ENCODE measurements around the gene KITLG. TPM values are rescaled to one million over a fixed set of nuclear protein-coding genes. Genes with fewer than 3 reads are reported as not detected.

Gene KITLG
- total and polyA plus RNA-seq, 2 of the 8 experiments (the other 6 are each of a cell fraction or from before 2014, with no cell fraction given) = 1.3 to 7.8 TPM

GRCh38 chr12:88577537-88577936 is 2.7 kb downstream of the KITLG start:
- WGBS, 2 experiments (ENCODE audit: extremely low coverage in 1 of 2, insufficient coverage in 1 of 2, insufficient read length in 1 of 2, insufficient replicate concordance in 2 of 2, low coverage in 1 of 2, low lambda C conversion rate in 2 of 2, missing lambda C conversion rate in 1 of 2) = 89% methylated on average over 1 of the region's 1 CpG; no CpG with 5 or more reads in 1 of the 2 experiments
- POLR2A ChIA-PET (ENCODE audit: partially characterized antibody) = interaction anchor here (1.4 kb wide), 1 partner anchor 18 kb away, joined by 3 read pairs; no protein-coding TSS in a partner anchor
- H2BK15ac ChIP-seq (ENCODE audit: low read length) = no peak overlapping the region

More at GRCh38 chr12:88577537-88577936, 2.7 kb downstream of the KITLG start:
- Histone ChIP-seq H4K8ac (ENCODE audit: extremely low read depth, insufficient read depth, low read length) (no peak overlapping the region), H3K23ac (ENCODE audit: insufficient read length) (no peak overlapping the region), H3K56ac (replicated peaks; ENCODE audit: insufficient read length, low read depth, low read length) (no peak overlapping the region), H4K91ac (replicated peaks; ENCODE audit: insufficient read length, low read length) (no peak overlapping the region), H3K27me3 (replicated peaks in 1 of 4; ENCODE audit: control insufficient read depth in 3 of 4, extremely low read depth in 1 of 4, insufficient read depth in 3 of 4, low read length in 3 of 4) (peaks cover 0 to 2% (median 0%) of the 10 kb centered on the region in 4 experiments; a peak in 1 of 7 replicates), H2BK20ac (ENCODE audit: low read length) (no peak overlapping the region), H3K79me1 (ENCODE audit: low read depth, low read length) (no peaks in the 10 kb centered on the region), H3K14ac (ENCODE audit: insufficient read length) (no peak overlapping the region), H2BK5ac (ENCODE audit: low read depth, low read length) (no peak overlapping the region), H3K4ac (replicated peaks; ENCODE audit: insufficient read length, low read depth, low read length) (no peak overlapping the region), H2BK12ac (ENCODE audit: low read depth, low read length) (no peak overlapping the region), H2AFZ (ENCODE audit: low read length) (no peak overlapping the region), H2BK120ac (replicated peaks; ENCODE audit: low read depth, low read length) (no peak overlapping the region), H3K9me3 (ENCODE audit: insufficient read depth in 2 of 2, low read depth in 1 of 2, low read length in 1 of 2) (no peaks in the 10 kb centered on the region), H3K4me3 (ENCODE audit: extremely low read depth in 1 of 4, insufficient read depth in 2 of 4, low read depth in 3 of 4, low read length in 4 of 4) (no peak overlapping the region), H3K18ac (ENCODE audit: extremely low read depth, low read length) (no peak overlapping the region), H3K36me3 (ENCODE audit: control insufficient read depth in 2 of 4, insufficient read depth in 4 of 4, low read length in 3 of 4) (no peaks in the 10 kb centered on the region), H3K23me2 (ENCODE audit: low read depth, low read length) (peaks cover 14% of the 10 kb centered on the region), H3K27ac (ENCODE audit: low read depth, low read length) (no peak overlapping the region), H3K79me2 (ENCODE audit: control insufficient read depth in 1 of 2, insufficient read depth in 2 of 2, low read length in 2 of 2) (peaks cover 0 to 7% of the 10 kb centered on the region in 2 experiments; a peak in 1 of 4 replicates), H3K9ac (replicated peaks in 1 of 4; ENCODE audit: extremely low read depth in 1 of 4, low read depth in 3 of 4, low read length in 3 of 4) (no peak overlapping the region), H4K5ac (ENCODE audit: insufficient read length, low read depth, low read length) (no peak overlapping the region), H2AK5ac (ENCODE audit: low read depth, low read length) (no peak overlapping the region), H3K4me1 (replicated peaks in 1 of 4; ENCODE audit: control insufficient read depth in 3 of 4, insufficient read depth in 4 of 4, low read length in 3 of 4) (peaks cover 2 to 15% (median 7%) of the 10 kb centered on the region in 4 experiments; a peak in 3 of 7 replicates), H4K20me1 (replicated peaks in 1 of 2; ENCODE audit: control insufficient read depth in 1 of 2, insufficient read depth in 2 of 2, low read length in 2 of 2) (no peaks in the 10 kb centered on the region), H3K4me2 (ENCODE audit: insufficient read depth in 1 of 2, low read depth in 2 of 2, low read length in 2 of 2) (no peak overlapping the region; a peak in 1 of 4 replicates)
- FAIRE-seq (peak; percentile 48), DNase-seq (ENCODE audit: low read depth in 1 of 2, low spot score in 2 of 2) (no peak)
- CTCF ChIA-PET (ENCODE audit: partially characterized antibody) = interaction anchor here (0.7 to 3.2 kb wide), 8 partner anchors 9 to 416 kb away, joined by 3 to 14 read pairs (median 5); no protein-coding TSS in a partner anchor
- TF ChIP-seq CHD1 (IDR thresholded peaks at IDR 0.05; ENCODE audit: low read depth, low read length) (no peak), CTCF (IDR thresholded peaks at IDR 0.05; ENCODE audit: control extremely low read depth in 1 of 3, insufficient read depth in 1 of 3, low read depth in 1 of 3, low read length in 3 of 3) (peak in 1 of 3 experiments; percentile 20; a peak in 1 of 4 replicates), TBP (IDR thresholded peaks at IDR 0.05; ENCODE audit: low read depth, low read length) (no peak)
